ENCODE measurements around the gene TPO.
"Not testable (repeated sequence)": the region's sequence is repeated elsewhere in the genome, so short reads cannot be mapped to it uniquely, and the experiment has no call there.

- not testable (repeated sequence) for TF ChIP-seq CTCF, POLR2A (IDR thresholded peaks at IDR 0.05)
Observed at GRCh38 chr2:1517291-1517690, 104.0 kb downstream of the TPO start.

Measured in Peyer's patch (tissue), 4 donors.